Stomach (tissue), 4 donors: ENCODE data around the gene DNAH14.

Experiments used
- POLR2A ChIP-seq, 4 donors: fragments of 450-650 bp; IDR thresholded peaks; one replicate each; pipeline ENCODE4 v1.6.1; 2016; ENCODE audit warnings: antibody characterized with exemption in 4 of 4, control low read depth in 2 of 4, mild to moderate bottlenecking in 1 of 4, moderate library complexity in 1 of 4
- TF ChIP-seq, protein P1 (sequence below), 7 experiments: fragments of 450-650 bp in 4 of 7; fragments of 200-600 bp in 3 of 7; sonication (generic) in 3 of 7; IDR thresholded peaks; one replicate each; pipeline ENCODE4 v1.5.1; 2016 to 2019; ENCODE audit warnings: antibody characterized with exemption in 7 of 7, control low read depth in 2 of 7, mild to moderate bottlenecking in 1 of 7

DNA sequence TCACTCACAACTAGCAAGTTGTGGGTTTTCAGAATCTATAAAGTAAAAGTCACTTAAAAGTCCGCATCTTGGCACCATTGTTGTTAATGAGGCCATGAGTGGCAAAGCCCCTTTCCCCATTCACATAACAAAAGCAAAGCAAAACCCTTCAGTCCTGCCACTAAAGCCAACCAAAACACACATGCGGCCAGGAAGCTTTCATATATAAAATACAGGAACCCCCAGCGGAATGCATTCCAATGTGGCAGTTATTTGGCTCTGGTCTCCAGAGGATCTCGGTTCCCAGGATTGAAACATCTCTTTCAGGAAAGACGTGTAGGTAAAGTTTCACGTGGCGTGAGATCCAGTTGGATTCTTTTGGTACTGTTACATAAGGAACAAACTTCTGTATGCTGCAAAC is 500.8 kb downstream of the DNAH14 start:
- TF ChIP-seq, protein P1, sequence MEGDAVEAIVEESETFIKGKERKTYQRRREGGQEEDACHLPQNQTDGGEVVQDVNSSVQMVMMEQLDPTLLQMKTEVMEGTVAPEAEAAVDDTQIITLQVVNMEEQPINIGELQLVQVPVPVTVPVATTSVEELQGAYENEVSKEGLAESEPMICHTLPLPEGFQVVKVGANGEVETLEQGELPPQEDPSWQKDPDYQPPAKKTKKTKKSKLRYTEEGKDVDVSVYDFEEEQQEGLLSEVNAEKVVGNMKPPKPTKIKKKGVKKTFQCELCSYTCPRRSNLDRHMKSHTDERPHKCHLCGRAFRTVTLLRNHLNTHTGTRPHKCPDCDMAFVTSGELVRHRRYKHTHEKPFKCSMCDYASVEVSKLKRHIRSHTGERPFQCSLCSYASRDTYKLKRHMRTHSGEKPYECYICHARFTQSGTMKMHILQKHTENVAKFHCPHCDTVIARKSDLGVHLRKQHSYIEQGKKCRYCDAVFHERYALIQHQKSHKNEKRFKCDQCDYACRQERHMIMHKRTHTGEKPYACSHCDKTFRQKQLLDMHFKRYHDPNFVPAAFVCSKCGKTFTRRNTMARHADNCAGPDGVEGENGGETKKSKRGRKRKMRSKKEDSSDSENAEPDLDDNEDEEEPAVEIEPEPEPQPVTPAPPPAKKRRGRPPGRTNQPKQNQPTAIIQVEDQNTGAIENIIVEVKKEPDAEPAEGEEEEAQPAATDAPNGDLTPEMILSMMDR (IDR thresholded peaks at IDR 0.05) = no peak
- no peak for TF ChIP-seq POLR2A (IDR thresholded peaks at IDR 0.05)
